ENCODE data around the gene SEPTIN12.

DNA sequence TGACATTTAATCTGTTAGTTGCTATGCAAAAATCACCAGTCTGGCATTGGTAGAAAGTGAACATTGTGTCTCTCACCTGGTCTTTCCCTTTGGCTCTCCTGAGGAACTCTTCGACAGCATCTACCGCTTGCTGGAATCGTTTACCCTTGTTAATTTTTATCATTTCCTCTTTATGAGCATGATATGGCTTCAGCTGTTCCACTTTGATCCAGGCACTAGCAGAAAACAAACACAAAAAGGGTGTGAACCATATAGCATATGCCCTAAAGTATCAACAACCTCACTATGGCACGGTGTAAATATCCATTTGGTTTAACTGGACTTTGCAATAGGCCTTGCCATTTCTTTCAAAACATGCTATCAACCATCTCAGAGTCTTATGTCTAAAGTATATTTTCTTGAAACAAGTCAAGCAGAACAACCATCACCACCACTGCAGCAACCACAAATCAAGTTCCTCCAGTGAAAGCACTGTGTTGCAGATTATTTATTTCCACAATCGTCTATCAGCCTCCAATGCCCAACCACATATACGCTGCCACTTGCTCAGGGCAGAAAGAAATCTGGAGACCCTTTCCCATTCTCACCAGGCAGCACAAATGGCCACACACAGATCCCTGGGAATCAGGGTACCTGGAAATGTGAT, 44.7 kb upstream of the SEPTIN12 start:
- no peak for TF ChIP-seq POLR2AphosphoS5 (IDR thresholded peaks at IDR 0.05)
- TF ChIP-seq, protein P1, sequence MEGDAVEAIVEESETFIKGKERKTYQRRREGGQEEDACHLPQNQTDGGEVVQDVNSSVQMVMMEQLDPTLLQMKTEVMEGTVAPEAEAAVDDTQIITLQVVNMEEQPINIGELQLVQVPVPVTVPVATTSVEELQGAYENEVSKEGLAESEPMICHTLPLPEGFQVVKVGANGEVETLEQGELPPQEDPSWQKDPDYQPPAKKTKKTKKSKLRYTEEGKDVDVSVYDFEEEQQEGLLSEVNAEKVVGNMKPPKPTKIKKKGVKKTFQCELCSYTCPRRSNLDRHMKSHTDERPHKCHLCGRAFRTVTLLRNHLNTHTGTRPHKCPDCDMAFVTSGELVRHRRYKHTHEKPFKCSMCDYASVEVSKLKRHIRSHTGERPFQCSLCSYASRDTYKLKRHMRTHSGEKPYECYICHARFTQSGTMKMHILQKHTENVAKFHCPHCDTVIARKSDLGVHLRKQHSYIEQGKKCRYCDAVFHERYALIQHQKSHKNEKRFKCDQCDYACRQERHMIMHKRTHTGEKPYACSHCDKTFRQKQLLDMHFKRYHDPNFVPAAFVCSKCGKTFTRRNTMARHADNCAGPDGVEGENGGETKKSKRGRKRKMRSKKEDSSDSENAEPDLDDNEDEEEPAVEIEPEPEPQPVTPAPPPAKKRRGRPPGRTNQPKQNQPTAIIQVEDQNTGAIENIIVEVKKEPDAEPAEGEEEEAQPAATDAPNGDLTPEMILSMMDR (IDR thresholded peaks at IDR 0.05): no peak
- no peak for TF ChIP-seq POLR2A (IDR thresholded peaks at IDR 0.05)
